Activated CD8-positive, alpha-beta memory T cell treated with anti-CD3 and anti-CD28 coated beads, Interleukin-2, amount 50 U/mL, for 24 hours (primary cell): Measurements from ENCODE around the gene SOCS2.
"Not testable (repeated sequence)": the region's sequence is repeated elsewhere in the genome, so short reads cannot be mapped to it uniquely, and the experiment has no call there.

Experiments used
- DNase-seq: peaks from one replicate; pipeline ENCODE4 v3.0.0-alpha.2; 2020; ENCODE audit errors: extremely low read depth

SOCS2 gene, protein sequence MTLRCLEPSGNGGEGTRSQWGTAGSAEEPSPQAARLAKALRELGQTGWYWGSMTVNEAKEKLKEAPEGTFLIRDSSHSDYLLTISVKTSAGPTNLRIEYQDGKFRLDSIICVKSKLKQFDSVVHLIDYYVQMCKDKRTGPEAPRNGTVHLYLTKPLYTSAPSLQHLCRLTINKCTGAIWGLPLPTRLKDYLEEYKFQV

DNA sequence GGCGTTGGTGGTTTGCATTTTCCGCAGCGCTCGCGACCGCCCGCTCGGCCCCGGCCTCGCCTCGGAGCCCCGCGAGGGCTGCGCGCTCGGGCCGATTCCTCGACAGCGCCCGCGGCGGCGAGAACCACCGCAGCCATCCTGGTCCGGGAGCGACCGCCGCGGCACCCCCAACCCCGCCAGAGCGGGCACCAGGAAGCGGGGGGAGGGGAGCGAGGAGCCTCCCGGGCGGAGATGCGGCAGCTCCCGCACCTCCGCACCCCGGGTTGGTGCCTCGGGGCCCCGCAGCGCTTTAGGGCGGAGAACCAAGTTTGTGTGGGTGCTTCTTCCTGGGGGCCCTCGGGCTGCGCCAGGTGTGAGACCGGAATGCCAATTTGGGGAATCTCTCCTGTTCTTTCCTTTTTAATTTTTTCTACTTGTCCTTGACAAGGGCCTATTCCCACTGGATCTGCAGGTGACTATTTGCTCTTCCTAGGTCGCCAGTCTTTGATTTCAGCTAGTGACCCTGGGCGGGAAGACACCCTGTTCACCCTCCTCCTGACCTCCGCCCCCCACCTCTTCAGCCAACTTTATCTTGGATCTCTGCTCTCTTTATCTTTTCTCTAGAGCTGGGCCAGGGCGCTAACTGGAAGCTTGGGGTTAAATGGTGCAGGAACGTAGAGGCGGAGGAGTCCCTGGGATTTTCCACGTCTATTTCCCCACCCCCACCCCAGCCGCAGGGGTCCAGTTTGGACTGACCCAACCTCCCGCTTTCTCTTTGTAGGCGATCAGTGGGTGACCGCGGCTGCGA, at the start of gene SOCS2:
SOCS2 (plus strand) TSS at position 751 of the 787 bp plus-strand sequence. CDS start 223 bp downstream, outside the sequence.
- DNase-seq, result no peak

DNA sequence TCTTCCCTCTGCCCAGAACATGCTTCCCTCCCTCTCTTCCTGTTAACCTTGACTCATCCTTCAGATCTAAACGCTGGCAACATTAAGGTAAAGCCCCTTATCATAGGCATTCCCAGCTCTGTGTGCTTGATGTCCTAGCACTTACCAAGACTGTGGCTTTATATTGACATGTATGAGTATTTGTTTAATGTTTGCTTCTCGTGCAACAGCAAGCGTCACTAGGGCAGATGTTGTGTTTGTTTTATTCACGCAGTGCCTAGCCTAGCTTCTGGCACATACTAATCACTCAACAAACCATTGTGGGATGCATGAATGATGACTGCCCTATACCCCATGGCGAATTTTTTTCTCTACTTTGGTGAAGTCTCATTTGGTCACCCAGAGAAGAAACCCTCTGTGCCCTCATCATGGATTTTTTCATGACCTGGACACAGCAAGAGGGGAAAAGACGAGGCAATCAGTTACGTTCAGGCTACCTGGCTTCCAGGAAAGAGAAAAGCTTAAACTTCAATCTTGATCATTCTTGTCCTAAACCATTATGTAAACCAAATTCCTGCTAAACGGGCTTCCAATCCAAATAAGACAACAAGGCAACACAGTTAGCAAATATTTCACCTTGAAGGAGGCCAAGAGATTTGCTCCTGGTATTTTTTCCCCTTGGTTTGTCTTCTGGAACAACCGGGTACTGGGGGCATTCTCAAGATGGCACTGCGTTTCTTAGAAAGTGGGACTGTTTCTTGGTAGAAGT, 47.9 kb upstream of the SOCS2 start:
- DNase-seq, result no peak

DNA sequence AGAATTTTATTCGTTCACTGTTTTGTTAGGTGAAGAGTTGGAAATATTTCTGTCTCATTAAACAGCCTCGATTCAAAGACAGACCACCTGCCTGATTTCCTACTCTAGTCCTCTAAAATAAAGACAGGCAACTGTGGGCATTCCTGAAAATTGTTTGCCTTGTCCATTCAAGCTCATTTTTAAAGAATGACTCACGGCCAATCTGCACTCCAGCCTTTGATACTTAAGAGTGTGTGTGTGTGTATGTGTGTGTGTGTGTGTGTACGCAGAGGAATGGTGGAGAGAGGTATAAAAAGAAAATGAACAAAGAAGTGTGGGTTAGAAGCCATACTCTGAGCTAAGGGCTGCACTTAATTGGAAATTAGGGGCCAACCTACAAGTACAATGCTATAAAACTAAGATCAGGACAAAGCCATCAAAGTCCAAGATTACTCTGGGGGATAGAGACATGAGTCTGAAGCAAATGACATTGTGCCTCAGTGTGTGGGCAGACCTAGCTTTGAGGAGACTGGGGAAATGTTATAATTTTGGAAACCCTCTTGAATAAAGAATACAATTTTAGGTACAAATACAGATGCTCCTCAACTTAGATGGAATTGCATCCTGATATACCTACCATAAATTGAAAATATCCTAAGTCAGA, 45.6 kb upstream of the SOCS2 start:
- no peak for DNase-seq

DNA sequence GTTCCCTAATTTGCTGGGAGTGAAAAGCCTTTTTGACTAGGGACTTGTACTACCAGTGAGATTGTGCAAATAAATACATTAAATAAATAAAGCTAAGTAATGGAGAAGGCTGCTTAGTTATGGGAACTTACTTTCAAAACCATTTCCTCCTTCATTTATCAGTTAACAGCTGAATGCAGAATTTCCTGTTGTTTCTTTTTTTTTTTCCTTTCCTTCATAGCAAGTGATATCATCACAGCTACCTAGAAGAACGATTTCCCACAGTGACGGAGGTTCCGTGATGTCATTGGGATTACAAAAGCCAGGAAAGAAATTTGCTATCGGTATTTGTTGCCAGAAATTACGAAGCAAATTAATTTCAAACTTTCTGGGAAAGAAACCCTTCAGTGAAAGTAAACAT, 42.1 kb upstream of the SOCS2 start:
- DNase-seq, result no peak

DNA sequence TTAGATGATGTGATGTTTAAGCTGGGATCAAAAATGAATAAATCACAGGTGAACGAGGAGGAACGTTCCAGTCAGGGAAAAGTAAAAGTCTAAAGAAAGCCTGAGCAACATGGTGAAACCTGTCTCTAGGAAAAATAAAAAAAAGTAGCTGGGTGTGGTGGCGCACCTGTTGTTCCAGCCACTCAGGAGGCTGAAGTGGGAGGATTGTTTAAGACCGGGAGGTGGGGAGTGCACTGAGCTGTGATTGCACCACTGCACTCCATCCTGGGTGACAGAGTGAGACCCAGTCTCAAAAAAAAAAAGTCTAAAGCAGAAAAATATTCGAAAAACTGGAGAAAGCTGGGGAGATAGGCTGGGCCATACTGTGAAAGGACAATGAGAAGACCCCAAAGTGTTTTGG, 39.2 kb upstream of the SOCS2 start:
- no peak for DNase-seq

DNA sequence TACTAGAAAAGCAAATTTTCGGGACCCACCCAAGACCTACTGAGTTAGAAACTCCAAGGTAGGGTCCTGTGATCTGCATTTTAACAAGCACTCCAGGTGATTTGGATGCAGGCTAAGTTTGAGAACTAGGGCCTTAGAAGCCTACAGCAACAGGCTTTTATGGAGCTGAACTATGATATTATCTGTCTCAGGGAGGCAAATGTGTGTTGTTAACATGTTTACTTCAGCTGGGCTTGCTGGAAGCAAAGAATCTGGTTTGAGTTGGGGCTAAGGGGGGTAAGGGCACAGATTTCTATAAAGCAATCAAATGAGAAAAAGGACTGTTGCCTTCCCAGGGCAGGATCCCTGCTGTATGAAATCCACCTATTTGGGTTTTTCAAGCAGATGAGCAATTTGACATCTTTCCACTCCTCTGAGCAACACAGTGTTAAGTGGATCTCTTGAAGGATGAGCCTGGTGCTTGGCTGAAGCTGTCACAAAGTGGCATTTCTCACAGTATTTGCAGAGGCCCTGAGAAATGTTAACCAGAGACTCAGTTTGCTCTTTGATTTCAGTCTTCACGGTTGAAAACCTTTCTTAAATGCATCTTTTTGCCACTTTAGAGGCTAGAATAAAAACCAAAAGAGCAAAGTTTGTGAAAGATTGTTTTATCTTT, 36.2 kb upstream of the SOCS2 start:
- DNase-seq, result no peak

DNA sequence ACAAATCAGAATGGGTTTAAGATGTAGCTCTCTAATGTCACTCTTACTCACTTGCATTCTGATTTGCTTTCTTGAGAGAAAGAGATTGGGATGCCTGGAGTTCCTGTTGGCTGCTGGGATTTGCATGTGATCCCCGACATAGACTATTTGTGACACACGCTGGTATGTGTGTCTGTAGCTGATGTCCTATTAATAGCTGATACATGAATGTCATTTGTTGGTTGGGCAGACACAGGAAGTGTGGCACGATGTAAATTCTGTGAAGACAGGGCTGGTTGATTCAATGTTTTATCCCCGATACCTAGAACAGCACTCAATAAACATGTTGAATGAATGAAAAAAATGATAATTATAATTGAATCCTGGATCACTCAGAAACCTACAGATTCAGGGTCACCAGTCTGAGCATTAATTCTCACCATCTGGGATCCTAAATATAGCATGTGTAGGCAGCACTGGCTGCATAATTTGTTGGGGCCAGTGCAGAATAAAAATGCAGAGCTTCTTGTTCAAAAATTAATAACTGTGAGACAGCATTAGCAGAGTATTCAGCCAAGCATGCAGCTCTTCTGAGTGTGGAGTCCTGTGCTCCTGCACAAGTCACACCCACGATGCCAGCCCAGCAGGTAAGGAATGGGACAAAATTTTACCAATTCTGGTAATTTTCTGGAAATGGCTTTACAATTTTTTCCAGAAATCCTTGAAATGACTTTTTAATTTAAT, 35.5 kb upstream of the SOCS2 start:
- DNase-seq, result no peak

DNA sequence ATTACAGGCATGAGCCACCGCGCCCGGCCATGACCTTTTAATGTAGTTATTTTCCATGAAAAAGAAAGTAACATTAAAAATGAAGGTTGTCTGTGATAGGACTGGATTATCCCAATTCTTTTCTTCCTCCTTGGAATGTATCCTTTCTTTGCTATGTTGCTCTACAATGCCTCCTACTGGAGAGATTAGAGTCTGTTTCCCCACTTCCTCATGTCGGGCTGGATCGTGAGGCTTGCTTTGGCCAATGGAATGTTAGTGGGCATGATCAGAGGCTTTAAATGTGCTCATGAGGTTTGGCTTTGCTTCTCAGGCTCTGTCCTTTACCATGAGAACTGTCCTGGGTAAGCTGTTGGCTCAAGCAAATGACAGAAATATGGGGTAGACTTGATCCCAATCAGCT, 34.7 kb upstream of the SOCS2 start:
- DNase-seq, result no peak

DNA sequence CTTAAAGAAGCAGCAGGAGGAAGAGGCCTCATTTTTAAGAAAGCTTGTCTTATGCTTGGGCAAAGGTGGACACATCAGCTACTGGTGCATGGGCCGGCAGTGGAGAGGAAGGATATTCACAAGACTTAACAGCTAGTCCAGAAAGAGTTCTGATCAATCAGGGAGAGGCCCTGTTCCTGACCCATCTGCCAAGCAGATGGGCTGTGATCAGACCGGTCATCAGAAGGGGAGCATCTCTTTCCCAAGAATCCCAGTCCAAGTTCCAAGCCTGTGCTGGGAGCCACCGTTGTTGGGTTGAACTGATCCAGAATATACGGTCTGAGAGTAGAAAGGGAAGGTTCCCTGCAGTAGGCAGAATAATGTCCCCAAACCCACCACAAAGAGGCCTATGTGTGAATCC, 32.7 kb upstream of the SOCS2 start:
- DNase-seq, result no peak

DNA sequence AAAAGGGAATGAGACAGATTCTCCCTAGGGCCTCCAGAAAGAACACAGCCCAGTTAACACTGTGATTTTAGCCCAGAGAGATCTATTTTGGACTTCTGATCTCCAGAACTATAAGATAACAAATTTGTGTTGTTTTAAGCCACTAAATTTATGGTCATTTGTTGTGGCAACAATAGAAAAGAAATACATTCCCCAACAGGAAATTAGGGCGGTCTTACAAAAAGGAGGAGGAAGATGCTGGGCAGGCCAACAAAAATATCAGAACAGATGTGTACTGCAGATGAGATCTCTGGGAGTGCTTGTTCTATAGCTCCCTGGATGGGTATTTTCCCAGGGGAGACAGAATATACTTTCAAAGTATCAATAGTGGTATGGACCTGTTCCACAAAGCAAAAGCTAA, 32.0 kb upstream of the SOCS2 start:
- DNase-seq, result no peak

DNA sequence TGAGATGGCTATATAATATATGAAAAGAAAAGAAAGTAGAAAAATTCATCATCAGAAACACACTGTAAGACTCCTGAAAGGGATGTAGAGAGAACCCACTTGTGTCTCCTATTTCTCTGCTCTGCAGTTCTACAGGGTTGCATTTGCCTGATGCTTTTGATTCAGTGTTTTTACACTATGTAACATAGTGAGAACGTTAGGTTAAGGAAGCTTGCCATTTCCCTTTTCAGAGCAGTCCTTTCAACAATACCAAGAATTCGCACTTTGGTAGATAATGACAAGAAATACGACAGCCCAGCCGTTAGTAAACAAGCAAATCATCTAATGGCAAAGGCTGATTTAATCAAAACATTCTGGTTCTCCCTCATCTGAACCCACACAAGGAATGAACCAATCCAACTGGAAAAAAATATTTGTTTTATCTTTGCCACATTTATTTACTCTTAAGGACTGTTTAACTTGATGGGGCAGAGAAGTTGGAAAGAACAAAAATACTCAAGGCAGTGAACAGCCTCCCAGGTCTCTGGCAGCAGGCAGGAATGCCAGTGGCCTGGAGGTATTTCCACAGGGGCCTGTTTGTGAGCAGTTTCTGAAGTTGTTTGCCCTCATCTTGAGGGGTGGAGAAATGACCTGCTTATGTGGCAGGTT, 30.8 kb upstream of the SOCS2 start:
- DNase-seq, result no peak

DNA sequence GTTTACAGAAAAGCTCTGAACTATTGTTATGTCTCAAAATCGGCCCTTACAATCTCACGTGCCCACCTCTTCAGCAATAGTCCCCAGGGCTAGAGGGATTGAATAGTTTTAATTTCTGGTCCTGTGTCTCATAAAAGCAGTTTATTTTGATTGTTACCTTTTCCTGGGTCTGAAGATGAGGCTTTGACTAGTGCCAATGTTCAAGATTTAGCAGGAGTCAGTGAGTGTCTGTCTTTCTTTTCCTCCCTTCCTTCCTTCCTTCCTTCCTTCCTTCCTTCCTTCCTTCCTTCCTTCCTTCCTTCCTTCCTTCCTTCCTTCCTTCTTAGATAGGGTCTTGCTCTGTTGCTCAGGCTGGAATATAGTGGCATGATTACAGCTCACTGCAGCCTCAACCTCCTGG, 24.7 kb upstream of the SOCS2 start:
- no peak for DNase-seq

DNA sequence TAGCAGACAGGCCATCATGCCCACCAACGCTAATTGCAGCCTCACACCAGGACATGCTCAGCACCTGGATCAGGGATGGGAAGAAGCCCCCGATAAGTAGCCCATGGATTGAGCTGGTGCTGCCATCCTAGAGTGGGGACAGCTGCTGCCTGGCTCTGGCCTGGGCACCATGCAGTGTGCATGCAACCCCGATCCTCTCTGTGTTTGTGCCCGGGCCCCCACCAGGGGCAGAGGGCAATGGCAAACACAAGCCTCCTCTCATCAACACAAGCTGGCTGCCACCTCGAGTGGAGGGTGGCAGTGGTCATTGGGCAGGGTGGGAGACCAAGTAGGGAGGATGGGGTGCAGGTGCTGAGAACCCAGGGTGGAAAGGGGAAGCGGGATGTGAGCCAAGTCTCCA, 23.3 kb upstream of the SOCS2 start:
- no peak for DNase-seq

DNA sequence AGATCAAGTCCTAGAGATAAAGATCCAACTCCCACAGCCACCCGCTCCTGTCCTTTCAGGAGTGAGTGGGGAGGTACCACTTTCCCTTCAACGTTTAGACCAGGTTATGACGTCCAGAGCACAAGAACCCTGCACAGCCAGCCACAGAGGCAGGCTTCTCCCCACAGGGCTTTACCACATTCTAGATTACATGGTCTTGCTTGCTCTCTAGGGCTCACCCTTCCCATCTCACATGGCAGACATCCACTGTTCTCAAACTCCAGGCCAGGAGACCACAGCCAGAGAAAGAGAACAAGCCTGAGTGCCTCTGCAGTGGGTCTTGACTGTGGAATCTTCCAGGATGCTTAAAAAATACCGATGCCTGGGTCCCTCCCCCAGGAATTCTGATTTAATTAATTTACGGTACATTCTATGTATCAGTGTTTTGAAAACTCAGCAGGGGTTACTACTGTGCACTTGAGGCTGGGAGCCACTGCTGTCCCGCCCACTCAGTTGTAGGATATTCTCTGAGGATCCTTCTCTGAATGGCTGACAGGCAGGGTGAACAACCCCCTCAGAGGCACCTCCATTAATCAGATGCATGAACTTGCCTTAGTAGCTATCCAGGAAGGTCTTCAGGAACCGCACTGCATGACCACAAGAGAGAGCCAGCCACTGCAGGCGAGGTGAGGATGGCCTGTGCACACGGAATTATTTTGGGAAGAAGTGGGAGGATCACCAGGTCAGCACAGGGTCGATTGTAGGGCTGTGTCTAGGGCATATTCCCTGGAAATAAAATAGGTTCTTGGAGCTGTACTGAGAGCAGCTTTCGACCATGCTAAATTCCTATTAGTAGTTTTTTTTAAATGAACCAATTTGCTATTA, 21.5 kb upstream of the SOCS2 start:
- no peak for DNase-seq

DNA sequence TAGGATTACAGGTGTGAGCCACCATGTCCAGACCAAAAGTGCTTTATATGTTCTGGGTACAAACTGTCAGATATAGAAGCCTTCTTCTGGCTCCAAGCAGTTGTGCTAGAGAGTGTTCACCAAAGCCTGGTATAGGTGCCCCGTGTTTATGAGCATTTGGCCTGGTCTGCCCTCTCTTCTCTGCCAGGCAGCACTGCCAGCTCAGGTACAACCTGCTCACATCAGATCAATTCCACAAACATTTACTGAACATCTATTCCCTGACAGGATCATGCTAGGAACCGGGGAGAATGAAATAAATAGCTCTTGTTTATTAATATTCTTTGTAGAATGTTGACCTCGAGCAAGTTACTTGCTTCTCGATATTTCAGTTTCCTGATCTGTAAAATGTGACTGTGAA, 20.0 kb upstream of the SOCS2 start:
- no peak for DNase-seq

DNA sequence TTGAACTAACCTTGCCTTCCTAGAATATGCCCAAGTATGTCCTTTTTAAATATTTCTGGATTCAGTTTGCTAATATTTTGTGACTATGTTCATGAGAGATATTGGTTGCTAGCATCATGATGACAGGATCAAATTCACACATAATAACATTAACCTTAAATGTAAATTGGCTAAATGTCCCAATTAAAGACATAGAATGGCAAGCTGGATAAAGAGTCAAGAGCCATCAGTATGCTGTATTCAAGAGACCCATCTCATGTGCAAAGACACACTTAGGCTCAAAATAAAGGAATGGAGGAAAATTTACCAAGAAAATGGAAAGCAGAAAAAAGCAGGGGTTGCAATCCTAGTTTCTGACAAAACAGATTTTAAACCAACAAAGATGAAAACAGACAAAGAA, 14.6 kb upstream of the SOCS2 start:
- DNase-seq, result not testable (repeated sequence)

DNA sequence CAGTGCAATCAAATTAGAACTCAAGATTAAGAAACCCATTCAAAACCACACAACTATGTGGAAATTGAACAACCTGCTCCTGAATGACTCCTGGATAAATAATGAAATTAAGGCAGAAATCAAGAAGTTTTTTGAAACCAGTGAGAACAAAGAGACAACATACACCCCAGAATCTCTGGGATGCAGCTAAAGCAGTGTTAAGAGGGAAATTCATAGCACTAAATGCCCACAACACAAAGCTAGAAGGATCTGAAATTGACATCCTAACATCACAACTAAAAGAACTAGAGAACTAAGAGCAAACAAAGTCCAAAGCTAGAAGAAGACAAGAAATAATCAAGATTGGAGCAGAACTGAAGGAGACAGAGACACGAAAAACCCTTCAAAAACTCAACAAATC, 13.8 kb upstream of the SOCS2 start:
- DNase-seq, result not testable (repeated sequence)

DNA sequence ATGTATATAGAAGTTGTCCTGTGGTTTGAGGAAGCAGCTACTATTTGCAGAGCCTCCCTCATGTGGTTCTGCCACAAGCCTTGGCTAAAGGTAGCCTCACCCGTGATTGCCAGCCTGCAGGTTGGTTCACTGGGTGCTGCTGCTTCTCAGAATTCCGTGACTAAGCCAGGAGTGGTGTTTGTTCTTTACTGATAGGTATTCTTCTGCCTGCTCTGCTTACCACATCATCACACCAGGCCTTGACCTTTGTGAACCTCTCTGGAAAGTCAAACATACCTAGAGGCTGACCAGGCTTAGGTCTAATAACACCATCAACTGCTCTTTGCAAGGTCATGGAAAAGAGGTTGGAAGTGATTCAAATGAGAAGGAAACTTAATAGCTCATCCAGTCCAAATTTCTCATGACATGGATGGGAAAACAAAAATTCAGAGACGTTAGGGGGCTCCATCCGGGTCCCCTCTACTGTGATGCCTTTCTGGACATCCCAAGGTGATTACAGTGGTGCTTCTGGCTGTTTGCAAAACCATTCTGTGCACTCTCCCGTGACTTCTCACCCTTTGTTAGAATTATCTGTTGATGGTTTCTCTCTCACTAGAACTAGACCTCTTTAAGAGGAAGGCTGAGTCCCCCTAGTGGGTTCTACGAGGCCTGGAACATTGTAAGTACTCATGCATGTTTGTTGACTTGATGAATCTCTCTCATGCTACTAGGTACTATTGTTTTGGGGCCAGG, 8.5 kb upstream of the SOCS2 start:
- DNase-seq, result no peak

DNA sequence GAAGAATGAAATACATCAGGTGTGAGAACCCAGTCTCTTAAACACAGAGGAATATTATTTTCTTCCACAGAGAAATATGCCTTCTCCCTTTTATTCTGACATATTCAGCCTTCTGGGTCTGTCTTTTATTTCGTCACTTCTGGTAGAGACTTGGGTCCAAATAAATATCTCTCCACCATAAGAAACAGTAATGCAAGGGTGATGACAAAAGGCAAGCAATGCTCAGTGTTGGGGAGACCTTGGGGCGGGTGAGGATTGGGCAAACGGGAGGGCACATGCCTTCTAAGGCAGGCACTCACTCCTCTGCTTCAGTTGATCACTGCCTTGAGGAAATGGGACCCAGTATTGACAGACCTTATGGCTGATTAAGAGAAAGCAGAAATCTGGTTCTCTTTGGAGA, 6.7 kb upstream of the SOCS2 start:
- no peak for DNase-seq
